ENCODE measurements around the gene ANXA1. TPM values are rescaled to one million over a fixed set of nuclear protein-coding genes. Genes with fewer than 3 reads are reported as not detected.

Gene ANXA1
- polyA plus RNA-seq, 4 donors = 31.7 to 40.9 (median 37.6) TPM

- DNase-seq (ENCODE audit: low read depth in 4 of 4, low spot score in 3 of 4) = no peak
These were observed 13.8 kb upstream of the ANXA1 start for GRCh38 chr9:73137914-73138313.

DNA sequence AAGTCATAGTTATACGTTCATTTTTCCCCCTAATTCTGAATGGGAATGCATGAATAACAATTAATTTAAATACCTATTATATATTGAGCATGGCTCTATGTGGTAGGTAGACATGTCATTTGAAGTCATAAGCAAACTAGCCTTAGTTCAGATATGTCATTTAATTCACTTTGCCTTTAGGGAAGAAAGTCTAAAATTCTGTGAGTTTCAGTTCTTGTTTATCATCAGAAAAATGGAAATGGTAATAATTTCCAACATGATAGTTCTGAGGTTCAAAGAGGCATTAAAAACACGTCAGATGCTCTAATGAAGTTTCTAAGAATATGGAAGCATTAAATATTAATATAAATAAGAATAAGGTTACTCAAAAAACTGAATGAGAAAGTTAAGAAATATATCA lies 13.1 kb upstream of the ANXA1 start:
- no peak for DNase-seq (ENCODE audit: low read depth in 4 of 4, low spot score in 3 of 4)

DNA sequence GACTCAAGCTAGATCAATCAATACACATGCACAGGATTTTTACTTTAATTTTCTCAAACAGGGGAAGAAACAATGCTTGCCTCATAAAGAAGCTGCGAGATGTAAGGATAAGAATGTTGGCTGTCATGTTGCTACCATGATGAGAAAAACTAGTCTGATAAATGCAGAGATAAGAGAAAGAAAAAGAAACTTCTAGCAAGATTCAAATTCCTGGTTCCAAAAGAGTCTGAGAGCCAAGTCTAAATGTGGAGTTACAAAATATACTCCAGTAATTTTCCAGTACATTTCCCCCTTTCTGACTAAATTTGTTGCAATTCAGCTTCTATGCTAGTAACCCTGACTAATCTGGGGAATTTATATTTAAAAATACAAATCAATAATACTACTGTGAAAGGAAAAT lies 10.4 kb upstream of the ANXA1 start:
- DNase-seq (ENCODE audit: low read depth in 4 of 4, low spot score in 3 of 4) = no peak

- DNase-seq (ENCODE audit: low read depth in 4 of 4, low spot score in 3 of 4) = no peak
These were observed 7.8 kb upstream of the ANXA1 start for GRCh38 chr9:73143711-73144328.

DNA sequence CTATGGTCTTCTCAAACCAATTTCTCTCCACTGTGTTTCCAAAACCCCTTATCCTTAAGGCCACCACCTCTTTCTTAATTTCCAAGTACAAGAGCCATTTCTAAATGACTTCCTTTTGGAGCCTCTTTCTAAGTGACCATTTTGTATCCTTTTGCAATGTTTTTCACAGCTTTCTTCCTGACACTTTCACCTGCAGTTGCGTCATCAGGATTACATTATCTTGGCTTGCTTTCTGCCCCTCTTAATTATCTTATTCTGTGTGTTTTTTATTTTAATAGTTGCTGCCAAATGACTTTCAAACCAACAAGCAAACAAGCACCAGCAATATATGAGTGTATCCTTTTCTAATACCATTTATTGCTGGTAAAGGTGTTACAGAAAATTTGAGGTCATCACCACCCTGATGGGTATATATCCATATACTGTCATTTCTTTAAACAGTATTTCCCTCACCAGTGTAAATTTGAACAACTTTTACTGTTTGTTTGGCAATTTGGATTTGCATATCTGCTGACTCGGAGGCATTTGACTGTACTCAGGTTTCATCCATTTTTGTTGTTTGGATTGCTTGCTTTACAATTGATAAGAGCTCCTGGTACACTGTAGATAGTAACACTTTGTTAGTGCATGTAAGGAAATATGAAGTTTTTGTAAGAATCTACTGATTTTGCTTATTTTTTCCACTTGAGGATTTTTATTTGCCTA lies 5.4 kb upstream of the ANXA1 start:
- DNase-seq (ENCODE audit: low read depth in 4 of 4, low spot score in 3 of 4) = no peak

GRCh38 chr9:73148447-73148937 lies 3.2 kb upstream of the ANXA1 start:
- no peak for DNase-seq (ENCODE audit: low read depth in 4 of 4, low spot score in 3 of 4)

- DNase-seq (ENCODE audit: low read depth in 4 of 4, low spot score in 3 of 4) = no peak
These were observed 2.1 kb upstream of the ANXA1 start for GRCh38 chr9:73149371-73150067.

GRCh38 chr9:73152543-73152844 lies 829 bp downstream of the ANXA1 start:
- no peak for DNase-seq (ENCODE audit: low read depth in 4 of 4, low spot score in 3 of 4)

GRCh38 chr9:73152953-73153352 lies 1.3 kb downstream of the ANXA1 start:
- DNase-seq (ENCODE audit: low read depth in 4 of 4, low spot score in 3 of 4) = no peak

DNA sequence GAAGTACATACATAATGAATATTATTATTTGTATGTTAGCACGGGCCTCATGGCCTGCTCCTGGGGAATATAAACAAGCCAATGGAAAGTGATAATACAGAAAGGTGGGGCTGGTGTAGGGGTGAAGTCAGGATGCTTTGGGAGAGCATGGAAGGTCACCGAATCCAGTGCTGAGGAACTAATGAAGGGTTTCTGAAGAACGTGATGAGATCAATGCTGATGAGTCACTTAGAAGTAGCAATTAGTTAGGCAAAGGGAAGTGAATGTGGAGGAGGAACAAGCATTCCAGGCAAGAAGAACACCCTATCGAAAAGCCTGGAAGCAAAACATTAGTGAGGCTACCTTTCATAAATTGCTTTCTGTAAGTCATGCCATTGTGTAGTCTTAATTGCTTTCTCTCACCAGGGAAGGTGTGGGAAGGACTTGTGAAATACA lies 2.1 kb downstream of the ANXA1 start:
- no peak for DNase-seq (ENCODE audit: low read depth in 4 of 4, low spot score in 3 of 4)

DNA sequence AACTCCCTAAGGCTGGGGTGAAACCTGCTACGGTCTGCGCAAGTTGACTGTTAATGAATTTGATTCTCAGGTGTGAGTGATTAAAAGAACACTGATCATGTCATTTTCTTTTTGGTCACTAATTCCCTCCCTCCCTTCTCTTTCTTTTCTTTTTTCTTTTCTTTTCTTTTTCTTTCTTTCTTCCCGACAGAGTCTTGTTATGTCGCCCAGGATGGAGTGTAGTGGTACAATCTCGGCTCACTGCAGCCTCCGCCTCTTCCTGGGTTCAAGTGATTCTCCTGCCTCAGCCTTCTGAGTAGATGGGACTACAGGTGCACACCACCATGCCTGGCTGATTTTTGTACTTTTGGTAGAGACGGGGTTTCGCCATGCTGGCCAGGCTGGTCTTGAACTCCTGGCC lies 2.6 kb downstream of the ANXA1 start:
- no peak for DNase-seq (ENCODE audit: low read depth in 4 of 4, low spot score in 3 of 4)

- DNase-seq (ENCODE audit: low read depth in 4 of 4, low spot score in 3 of 4) = no peak
These were observed 3.1 kb downstream of the ANXA1 start for GRCh38 chr9:73154722-73155121.

GRCh38 chr9:73155377-73155776 lies 3.7 kb downstream of the ANXA1 start:
- DNase-seq (ENCODE audit: low read depth in 4 of 4, low spot score in 3 of 4) = no peak

GRCh38 chr9:73155968-73156864 lies 4.6 kb downstream of the ANXA1 start:
- DNase-seq (ENCODE audit: low read depth in 4 of 4, low spot score in 3 of 4) = no peak

- no peak for DNase-seq (ENCODE audit: low read depth in 4 of 4, low spot score in 3 of 4)
These were observed 5.2 kb downstream of the ANXA1 start for GRCh38 chr9:73156865-73157187.

GRCh38 chr9:73157811-73158210 lies 6.1 kb downstream of the ANXA1 start:
- no peak for DNase-seq (ENCODE audit: low read depth in 4 of 4, low spot score in 3 of 4)

GRCh38 chr9:73158723-73159122 lies 7.1 kb downstream of the ANXA1 start:
- DNase-seq (ENCODE audit: low read depth in 4 of 4, low spot score in 3 of 4) = no peak

- DNase-seq (ENCODE audit: low read depth in 4 of 4, low spot score in 3 of 4) = no peak
These were observed 9.2 kb downstream of the ANXA1 start for GRCh38 chr9:73160868-73161267.

DNA sequence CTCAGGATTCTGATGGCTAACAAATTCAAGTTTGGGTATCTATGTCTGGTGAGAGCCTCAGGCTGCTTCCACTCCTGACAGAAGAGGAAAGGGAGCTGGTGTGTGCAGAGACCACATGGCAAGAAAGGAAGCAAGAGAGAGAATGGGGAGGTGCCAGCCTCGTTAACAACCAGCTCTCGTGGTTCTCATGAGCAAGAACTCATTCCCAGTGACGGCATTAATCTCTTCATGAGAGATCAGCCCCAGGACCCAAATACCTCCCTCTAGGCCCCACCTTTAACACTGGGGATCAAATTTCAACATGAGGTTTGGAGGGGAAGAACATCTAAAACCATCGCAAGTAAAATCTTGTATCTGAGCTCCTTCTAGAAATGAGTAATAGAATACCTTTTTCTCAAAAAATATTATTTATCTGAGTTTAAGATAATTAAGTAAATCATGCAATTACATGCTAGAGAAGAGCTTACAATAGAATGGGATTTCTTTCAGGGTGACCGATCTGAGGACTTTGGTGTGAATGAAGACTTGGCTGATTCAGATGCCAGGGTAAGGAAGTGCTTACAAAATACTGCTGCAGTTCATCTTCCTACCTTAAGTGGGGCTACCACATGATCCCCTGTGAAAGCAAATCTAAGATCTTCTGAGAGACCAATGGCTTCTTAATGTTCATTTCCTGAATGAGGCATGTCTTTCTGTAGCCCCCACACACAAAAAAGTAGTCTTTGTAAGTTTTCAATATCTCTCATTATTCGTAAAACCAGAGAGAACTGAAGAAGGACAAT lies 11.5 kb downstream of the ANXA1 start:
- no peak for DNase-seq (ENCODE audit: low read depth in 4 of 4, low spot score in 3 of 4)

- DNase-seq (ENCODE audit: low read depth in 4 of 4, low spot score in 3 of 4) = no peak
These were observed 14.2 kb downstream of the ANXA1 start for GRCh38 chr9:73165911-73166310.

Measured in right renal pelvis (tissue), 4 donors.